ENCODE measurements around the gene THRB. TPM values are rescaled to one million over a fixed set of nuclear protein-coding genes. Genes with fewer than 3 reads are reported as not detected.

THRB gene
- total and polyA plus RNA-seq, 9 of the 15 experiments (the other 6 are each of a cell fraction or from before 2014, with no cell fraction given): 1.7 to 14.9 (median 6.9) TPM

DNA sequence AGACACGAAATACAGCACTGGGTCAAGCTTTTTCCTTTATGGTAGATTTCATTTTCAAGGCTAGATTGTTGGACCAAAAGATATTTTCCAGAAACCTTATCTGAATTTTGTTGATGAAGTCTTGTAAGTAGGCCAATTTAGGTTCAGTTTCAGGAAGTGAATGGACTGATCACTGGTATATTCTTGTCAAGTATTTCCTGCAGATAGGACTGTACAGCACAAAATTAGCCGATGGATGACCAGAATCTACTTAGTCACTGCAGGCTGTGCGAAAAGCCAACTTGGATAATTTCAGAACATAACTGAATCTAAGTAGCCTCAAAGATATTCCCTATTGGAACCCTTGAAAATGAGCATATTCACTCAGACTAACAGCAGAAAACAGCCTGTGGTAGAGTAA lies 343.1 kb downstream of the THRB start (continued):
- TF ChIP-seq, protein P1, sequence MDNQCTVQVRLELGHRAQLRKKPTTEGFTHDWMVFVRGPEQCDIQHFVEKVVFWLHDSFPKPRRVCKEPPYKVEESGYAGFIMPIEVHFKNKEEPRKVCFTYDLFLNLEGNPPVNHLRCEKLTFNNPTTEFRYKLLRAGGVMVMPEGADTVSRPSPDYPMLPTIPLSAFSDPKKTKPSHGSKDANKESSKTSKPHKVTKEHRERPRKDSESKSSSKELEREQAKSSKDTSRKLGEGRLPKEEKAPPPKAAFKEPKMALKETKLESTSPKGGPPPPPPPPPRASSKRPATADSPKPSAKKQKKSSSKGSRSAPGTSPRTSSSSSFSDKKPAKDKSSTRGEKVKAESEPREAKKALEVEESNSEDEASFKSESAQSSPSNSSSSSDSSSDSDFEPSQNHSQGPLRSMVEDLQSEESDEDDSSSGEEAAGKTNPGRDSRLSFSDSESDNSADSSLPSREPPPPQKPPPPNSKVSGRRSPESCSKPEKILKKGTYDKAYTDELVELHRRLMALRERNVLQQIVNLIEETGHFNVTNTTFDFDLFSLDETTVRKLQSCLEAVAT (IDR thresholded peaks at IDR 0.05): no peak
- TF ChIP-seq, protein P2, sequence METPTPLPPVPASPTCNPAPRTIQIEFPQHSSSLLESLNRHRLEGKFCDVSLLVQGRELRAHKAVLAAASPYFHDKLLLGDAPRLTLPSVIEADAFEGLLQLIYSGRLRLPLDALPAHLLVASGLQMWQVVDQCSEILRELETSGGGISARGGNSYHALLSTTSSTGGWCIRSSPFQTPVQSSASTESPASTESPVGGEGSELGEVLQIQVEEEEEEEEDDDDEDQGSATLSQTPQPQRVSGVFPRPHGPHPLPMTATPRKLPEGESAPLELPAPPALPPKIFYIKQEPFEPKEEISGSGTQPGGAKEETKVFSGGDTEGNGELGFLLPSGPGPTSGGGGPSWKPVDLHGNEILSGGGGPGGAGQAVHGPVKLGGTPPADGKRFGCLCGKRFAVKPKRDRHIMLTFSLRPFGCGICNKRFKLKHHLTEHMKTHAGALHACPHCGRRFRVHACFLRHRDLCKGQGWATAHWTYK (CRISPR knock-in tag; IDR thresholded peaks at IDR 0.05): no peak
- no peak for TF ChIP-seq ZBTB17 (CRISPR knock-in tag; IDR thresholded peaks at IDR 0.05)
- no peak for TF ChIP-seq IFI16 (CRISPR knock-in tag; IDR thresholded peaks at IDR 0.05)
- no peak for TF ChIP-seq HDAC8 (tag; IDR thresholded peaks at IDR 0.05)

GRCh38 chr3:24149032-24149431 lies 345.6 kb downstream of the THRB start:
- H3K9ac ChIP-seq (ENCODE audit: insufficient read depth in 1 of 2, low read depth in 2 of 2, low read length in 2 of 2): no peak overlapping the region
- H3K4me2 ChIP-seq (ENCODE audit: insufficient read depth, low read length): no peak overlapping the region
- BruUV-seq (replicated peaks): no TSS peak
- intact Hi-C loops (cut with micrococcal nuclease): loop anchor here (10.0 kb wide), 1 partner anchor 264 kb away; no protein-coding TSS in a partner anchor
- H3K27ac ChIP-seq (ENCODE audit: extremely low read depth, low read depth, low read length): no peak overlapping the region
- H2AFZ ChIP-seq (ENCODE audit: low read depth, low read length): no peak overlapping the region
- H3K9me3 ChIP-seq (replicated peaks; ENCODE audit: control insufficient read depth, insufficient read depth, low read depth, low read length): no peaks in the 10 kb centered on the region
- H3K79me2 ChIP-seq (ENCODE audit: control insufficient read depth, insufficient read depth, low read length): no peaks in the 10 kb centered on the region
- DNase-seq (ENCODE audit: extremely low read depth in 1 of 4, low spot score in 3 of 4): peak; percentile 23 to 37 (median 29)
- H4K20me1 ChIP-seq (replicated peaks; ENCODE audit: control insufficient read depth, insufficient read depth, low read length): no peaks in the 10 kb centered on the region
- 33% methylated on average over 2 of the region's 2 CpGs for WGBS (ENCODE audit: insufficient coverage, low coverage, missing lambda C conversion rate)
- FAIRE-seq: peak; percentile 75
- no peaks in the 10 kb centered on the region for H3K36me3 ChIP-seq (ENCODE audit: control insufficient read depth, insufficient read depth, low read length)
- CTCF ChIA-PET (ENCODE audit: low intra/inter-chr PET ratio): interaction anchor here (1.1 to 1.2 kb wide), 2 partner anchors 150 to 261 kb away, joined by 3 to 4 read pairs; no protein-coding TSS in a partner anchor
- peak; percentile 86 for ATAC-seq
- H3K4me3 ChIP-seq: no peak overlapping the region
- POLR2A ChIA-PET: interaction anchor here (0.6 kb wide), 1 partner anchor 11 kb away, joined by 4 read pairs; no protein-coding TSS in a partner anchor
- in situ Hi-C loops (cut with MboI): no loop called here
- H3K27me3 ChIP-seq (ENCODE audit: control insufficient read depth in 2 of 2, insufficient read depth in 2 of 2, low read length in 2 of 2): no peaks in the 10 kb centered on the region
- no peaks in the 10 kb centered on the region for H3K9me1 ChIP-seq (ENCODE audit: control insufficient read depth, insufficient read depth, low read length)
- no peaks in the 10 kb centered on the region for H3K4me1 ChIP-seq (replicated peaks in 1 of 2; ENCODE audit: control insufficient read depth in 2 of 2, insufficient read depth in 2 of 2, low read length in 2 of 2)
- TF ChIP-seq CC2D1A (IDR thresholded peaks at IDR 0.05): no peak
- no peak for TF ChIP-seq ZNF79 (CRISPR knock-in tag; IDR thresholded peaks at IDR 0.05; ENCODE audit: low read depth)
- no peak for TF ChIP-seq TGIF2 (CRISPR knock-in tag; IDR thresholded peaks at IDR 0.05)
- TF ChIP-seq ZNF507 (tag; conservative IDR thresholded peaks at IDR 0.05): no peak
- TF ChIP-seq, protein P3, sequence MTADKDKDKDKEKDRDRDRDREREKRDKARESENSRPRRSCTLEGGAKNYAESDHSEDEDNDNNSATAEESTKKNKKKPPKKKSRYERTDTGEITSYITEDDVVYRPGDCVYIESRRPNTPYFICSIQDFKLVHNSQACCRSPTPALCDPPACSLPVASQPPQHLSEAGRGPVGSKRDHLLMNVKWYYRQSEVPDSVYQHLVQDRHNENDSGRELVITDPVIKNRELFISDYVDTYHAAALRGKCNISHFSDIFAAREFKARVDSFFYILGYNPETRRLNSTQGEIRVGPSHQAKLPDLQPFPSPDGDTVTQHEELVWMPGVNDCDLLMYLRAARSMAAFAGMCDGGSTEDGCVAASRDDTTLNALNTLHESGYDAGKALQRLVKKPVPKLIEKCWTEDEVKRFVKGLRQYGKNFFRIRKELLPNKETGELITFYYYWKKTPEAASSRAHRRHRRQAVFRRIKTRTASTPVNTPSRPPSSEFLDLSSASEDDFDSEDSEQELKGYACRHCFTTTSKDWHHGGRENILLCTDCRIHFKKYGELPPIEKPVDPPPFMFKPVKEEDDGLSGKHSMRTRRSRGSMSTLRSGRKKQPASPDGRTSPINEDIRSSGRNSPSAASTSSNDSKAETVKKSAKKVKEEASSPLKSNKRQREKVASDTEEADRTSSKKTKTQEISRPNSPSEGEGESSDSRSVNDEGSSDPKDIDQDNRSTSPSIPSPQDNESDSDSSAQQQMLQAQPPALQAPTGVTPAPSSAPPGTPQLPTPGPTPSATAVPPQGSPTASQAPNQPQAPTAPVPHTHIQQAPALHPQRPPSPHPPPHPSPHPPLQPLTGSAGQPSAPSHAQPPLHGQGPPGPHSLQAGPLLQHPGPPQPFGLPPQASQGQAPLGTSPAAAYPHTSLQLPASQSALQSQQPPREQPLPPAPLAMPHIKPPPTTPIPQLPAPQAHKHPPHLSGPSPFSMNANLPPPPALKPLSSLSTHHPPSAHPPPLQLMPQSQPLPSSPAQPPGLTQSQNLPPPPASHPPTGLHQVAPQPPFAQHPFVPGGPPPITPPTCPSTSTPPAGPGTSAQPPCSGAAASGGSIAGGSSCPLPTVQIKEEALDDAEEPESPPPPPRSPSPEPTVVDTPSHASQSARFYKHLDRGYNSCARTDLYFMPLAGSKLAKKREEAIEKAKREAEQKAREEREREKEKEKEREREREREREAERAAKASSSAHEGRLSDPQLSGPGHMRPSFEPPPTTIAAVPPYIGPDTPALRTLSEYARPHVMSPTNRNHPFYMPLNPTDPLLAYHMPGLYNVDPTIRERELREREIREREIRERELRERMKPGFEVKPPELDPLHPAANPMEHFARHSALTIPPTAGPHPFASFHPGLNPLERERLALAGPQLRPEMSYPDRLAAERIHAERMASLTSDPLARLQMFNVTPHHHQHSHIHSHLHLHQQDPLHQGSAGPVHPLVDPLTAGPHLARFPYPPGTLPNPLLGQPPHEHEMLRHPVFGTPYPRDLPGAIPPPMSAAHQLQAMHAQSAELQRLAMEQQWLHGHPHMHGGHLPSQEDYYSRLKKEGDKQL (CRISPR knock-in tag; IDR thresholded peaks at IDR 0.05; ENCODE audit: borderline replicate concordance): no peak

Measured in K562 (cell line).